ENCODE data around the gene MGAT1. TPM values are rescaled to one million over a fixed set of nuclear protein-coding genes. Genes with fewer than 3 reads are reported as not detected.

MGAT1 gene
- total RNA-seq (2014; rRNA removed; shearing (Covaris generic); ENCODE audit: low replicate concordance) = 28.6 and 42.8 TPM in 2 replicates

GRCh38 chr5:180802325-180803180, at the start of gene MGAT1:
TSS of gene MGAT1 (minus strand) at chr5:180802806. CDS start at chr5:180792971, 9,835 bp downstream.
- peaks cover 48% of the 10 kb centered on the region for H3K79me2 ChIP-seq (ENCODE audit: low read length)
- no peaks in the 10 kb centered on the region for H3K27me3 ChIP-seq (ENCODE audit: low read length)
- peaks cover 9% of the 10 kb centered on the region; the same call in 1 of the 2 replicates for H4K20me1 ChIP-seq (ENCODE audit: insufficient read depth, low read depth, low read length)
- peak within 1 kb of the TSS; percentile 92 for H3K4me2 ChIP-seq (ENCODE audit: low read depth, low read length, poor library complexity, severe bottlenecking)
- DNase-seq = peak; percentile 88
- H3K27ac ChIP-seq (ENCODE audit: low read length) = peak within 1 kb of the TSS; percentile 21; the same call in 1 of the 2 replicates
- peak within 1 kb of the TSS; percentile 87 for H3K4me3 ChIP-seq (ENCODE audit: low read length)
- H3K4me1 ChIP-seq (ENCODE audit: low read length) = peaks cover 56% of the 10 kb centered on the region
- H3K9me2 ChIP-seq (replicated peaks; ENCODE audit: insufficient read depth, low read length) = no peaks in the 10 kb centered on the region
- H3K9me3 ChIP-seq (ENCODE audit: low read length) = no peaks in the 10 kb centered on the region
- H2AFZ ChIP-seq (ENCODE audit: low read length) = peak within 1 kb of the TSS; percentile 81
- peak within 1 kb of the TSS; percentile 85 for H3K9ac ChIP-seq (ENCODE audit: low read length)
- H3K36me3 ChIP-seq (ENCODE audit: insufficient read depth, low read length) = no peaks in the 10 kb centered on the region

DNA sequence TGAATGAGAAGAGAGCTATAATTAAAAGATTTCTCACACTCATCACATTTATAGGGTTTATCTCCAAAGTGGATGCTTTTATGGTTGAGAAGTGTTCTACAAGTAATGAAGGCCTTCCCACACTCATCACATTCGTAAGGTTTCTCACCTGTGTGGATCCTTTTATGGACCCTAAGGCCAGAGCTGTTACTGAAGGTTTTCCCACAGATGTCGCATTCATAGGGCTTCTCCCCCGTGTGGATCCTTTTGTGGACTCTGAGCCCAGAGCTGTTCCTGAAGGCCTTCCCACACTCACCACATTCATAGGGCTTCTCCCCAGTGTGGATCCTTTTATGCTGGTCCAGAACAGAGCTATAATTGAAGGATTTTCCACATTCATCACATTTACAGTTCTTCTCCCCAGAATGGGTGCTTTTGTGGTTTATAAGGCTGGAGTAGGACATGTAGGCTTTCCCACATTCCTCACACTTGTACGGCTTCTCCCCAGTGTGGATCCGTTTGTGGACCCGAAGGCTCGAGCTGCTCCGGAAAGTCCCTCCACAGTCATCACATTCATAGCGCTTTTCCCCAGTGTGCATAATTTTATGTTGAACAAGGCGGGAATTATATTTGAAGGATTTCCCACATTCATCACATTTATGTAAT, 48.0 kb upstream of the MGAT1 start:
- Histone ChIP-seq H3K27ac (ENCODE audit: low read length) (no peak overlapping the region), H3K9me2 (replicated peaks; ENCODE audit: insufficient read depth, low read length) (no peaks in the 10 kb centered on the region), H3K27me3 (ENCODE audit: low read length) (no peaks in the 10 kb centered on the region), H3K9me3 (ENCODE audit: low read length) (peaks cover 62% of the 10 kb centered on the region), H3K4me1 (ENCODE audit: low read length) (no peaks in the 10 kb centered on the region), H2AFZ (ENCODE audit: low read length) (no peak overlapping the region), H3K4me2 (ENCODE audit: low read depth, low read length, poor library complexity, severe bottlenecking) (no peak overlapping the region), H4K20me1 (ENCODE audit: insufficient read depth, low read depth, low read length) (no peaks in the 10 kb centered on the region), H3K4me3 (ENCODE audit: low read length) (no peak overlapping the region), H3K9ac (ENCODE audit: low read length) (no peak overlapping the region), H3K36me3 (ENCODE audit: insufficient read depth, low read length) (peaks cover 90% of the 10 kb centered on the region), H3K79me2 (ENCODE audit: low read length) (peaks cover 18% of the 10 kb centered on the region)
- no peak for DNase-seq

DNA sequence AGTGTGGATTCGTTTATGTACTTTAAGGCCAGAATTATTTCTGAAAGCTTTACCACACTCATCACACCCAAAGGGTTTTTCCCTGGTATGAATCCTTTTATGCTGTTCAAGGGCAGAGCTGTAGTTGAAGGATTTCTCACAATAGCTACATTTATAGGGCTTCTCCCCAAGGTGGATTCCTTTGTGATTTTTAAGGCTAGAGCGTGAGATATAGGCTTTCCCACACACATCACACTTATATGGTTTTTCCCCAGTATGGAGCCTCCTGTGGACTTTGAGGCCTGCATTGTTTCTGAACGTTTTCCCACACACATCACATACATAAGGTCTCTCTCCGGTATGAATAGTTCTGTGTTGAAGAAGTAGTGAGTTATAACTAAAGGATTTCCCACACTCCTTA, 47.2 kb upstream of the MGAT1 start:
- Histone ChIP-seq H3K9ac (ENCODE audit: low read length) (no peak overlapping the region), H3K27me3 (ENCODE audit: low read length) (no peaks in the 10 kb centered on the region), H3K4me1 (ENCODE audit: low read length) (no peaks in the 10 kb centered on the region), H3K9me2 (replicated peaks; ENCODE audit: insufficient read depth, low read length) (no peaks in the 10 kb centered on the region), H2AFZ (ENCODE audit: low read length) (no peak overlapping the region), H3K4me2 (ENCODE audit: low read depth, low read length, poor library complexity, severe bottlenecking) (no peak overlapping the region), H4K20me1 (ENCODE audit: insufficient read depth, low read depth, low read length) (no peaks in the 10 kb centered on the region), H3K9me3 (ENCODE audit: low read length) (peaks cover 58% of the 10 kb centered on the region), H3K79me2 (ENCODE audit: low read length) (peaks cover 16% of the 10 kb centered on the region), H3K36me3 (ENCODE audit: insufficient read depth, low read length) (peaks cover 84% of the 10 kb centered on the region), H3K27ac (ENCODE audit: low read length) (no peak overlapping the region), H3K4me3 (ENCODE audit: low read length) (no peak overlapping the region)
- no peak for DNase-seq

DNA sequence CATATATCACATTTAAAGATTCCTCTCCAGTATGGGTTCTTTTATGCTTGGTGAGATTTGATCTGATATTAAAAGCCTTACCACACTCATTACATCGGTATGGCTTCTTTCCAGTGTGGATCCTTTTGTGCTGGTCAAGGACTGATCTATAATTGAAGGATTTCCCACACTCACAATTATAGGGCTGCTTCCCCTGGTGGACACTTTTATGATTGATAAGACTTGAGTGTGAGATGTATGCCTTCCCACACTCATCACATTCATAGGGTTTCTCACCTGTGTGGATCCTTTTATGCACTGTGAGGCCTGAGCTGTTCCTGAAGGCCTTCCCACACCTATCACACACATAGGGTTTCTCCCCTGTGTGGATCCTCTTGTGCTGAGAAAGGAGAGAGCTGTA, 46.3 kb upstream of the MGAT1 start:
- H3K4me2 ChIP-seq (ENCODE audit: low read depth, low read length, poor library complexity, severe bottlenecking) = no peak overlapping the region
- H3K4me1 ChIP-seq (ENCODE audit: low read length) = no peaks in the 10 kb centered on the region
- peaks cover 80% of the 10 kb centered on the region for H3K36me3 ChIP-seq (ENCODE audit: insufficient read depth, low read length)
- no peak for DNase-seq
- H4K20me1 ChIP-seq (ENCODE audit: insufficient read depth, low read depth, low read length) = no peaks in the 10 kb centered on the region
- H3K27me3 ChIP-seq (ENCODE audit: low read length) = no peaks in the 10 kb centered on the region
- no peaks in the 10 kb centered on the region for H3K9me2 ChIP-seq (replicated peaks; ENCODE audit: insufficient read depth, low read length)
- peaks cover 9% of the 10 kb centered on the region for H3K79me2 ChIP-seq (ENCODE audit: low read length)
- peaks cover 54% of the 10 kb centered on the region for H3K9me3 ChIP-seq (ENCODE audit: low read length)
- no peak overlapping the region for H2AFZ ChIP-seq (ENCODE audit: low read length)
- H3K9ac ChIP-seq (ENCODE audit: low read length) = no peak overlapping the region
- no peak overlapping the region for H3K4me3 ChIP-seq (ENCODE audit: low read length)
- H3K27ac ChIP-seq (ENCODE audit: low read length) = no peak overlapping the region

DNA sequence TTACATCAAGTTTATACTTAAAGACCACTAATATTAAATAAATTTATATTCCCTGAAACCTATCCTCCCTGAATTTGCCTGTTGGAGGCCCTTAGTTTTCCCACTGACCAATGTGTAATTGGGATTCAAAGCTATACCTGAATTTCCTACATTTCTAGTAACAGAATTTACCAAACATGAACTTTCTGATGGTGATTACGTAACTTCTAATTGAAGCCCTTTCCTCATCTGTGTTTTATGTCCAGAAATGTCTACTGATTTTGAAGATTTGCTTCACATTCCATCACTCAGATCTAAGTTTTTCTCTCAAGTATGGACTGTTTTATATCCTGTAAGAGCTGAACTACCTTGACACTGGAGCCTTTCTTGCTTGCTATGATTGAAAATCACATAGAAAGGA, 45.7 kb upstream of the MGAT1 start:
- Histone ChIP-seq H3K4me3 (ENCODE audit: low read length) (no peak overlapping the region), H2AFZ (ENCODE audit: low read length) (no peak overlapping the region), H3K4me2 (ENCODE audit: low read depth, low read length, poor library complexity, severe bottlenecking) (no peak overlapping the region), H3K9ac (ENCODE audit: low read length) (no peak overlapping the region), H3K9me3 (ENCODE audit: low read length) (peaks cover 54% of the 10 kb centered on the region), H3K27me3 (ENCODE audit: low read length) (no peaks in the 10 kb centered on the region), H3K79me2 (ENCODE audit: low read length) (peaks cover 6% of the 10 kb centered on the region; the same call in 1 of the 2 replicates), H3K27ac (ENCODE audit: low read length) (no peak overlapping the region), H3K9me2 (replicated peaks; ENCODE audit: insufficient read depth, low read length) (no peaks in the 10 kb centered on the region), H4K20me1 (ENCODE audit: insufficient read depth, low read depth, low read length) (no peaks in the 10 kb centered on the region), H3K4me1 (ENCODE audit: low read length) (no peaks in the 10 kb centered on the region), H3K36me3 (ENCODE audit: insufficient read depth, low read length) (peaks cover 74% of the 10 kb centered on the region)
- no peak for DNase-seq

- Histone ChIP-seq H3K9me3 (ENCODE audit: low read length) (peaks cover 46% of the 10 kb centered on the region), H3K79me2 (ENCODE audit: low read length) (no peaks in the 10 kb centered on the region), H3K4me1 (ENCODE audit: low read length) (no peaks in the 10 kb centered on the region), H3K36me3 (ENCODE audit: insufficient read depth, low read length) (peaks cover 62% of the 10 kb centered on the region), H3K9ac (ENCODE audit: low read length) (no peak overlapping the region), H3K4me3 (ENCODE audit: low read length) (no peak overlapping the region), H3K9me2 (replicated peaks; ENCODE audit: insufficient read depth, low read length) (no peaks in the 10 kb centered on the region), H3K27ac (ENCODE audit: low read length) (no peak overlapping the region), H3K27me3 (ENCODE audit: low read length) (no peaks in the 10 kb centered on the region), H2AFZ (ENCODE audit: low read length) (no peak overlapping the region), H3K4me2 (ENCODE audit: low read depth, low read length, poor library complexity, severe bottlenecking) (no peak overlapping the region), H4K20me1 (ENCODE audit: insufficient read depth, low read depth, low read length) (no peaks in the 10 kb centered on the region)
- DNase-seq = no peak
Observed at GRCh38 chr5:180847026-180847425, 44.4 kb upstream of the MGAT1 start.

GRCh38 chr5:180844858-180845257, 42.3 kb upstream of the MGAT1 start:
- H2AFZ ChIP-seq (ENCODE audit: low read length) = no peak overlapping the region
- H3K9me2 ChIP-seq (replicated peaks; ENCODE audit: insufficient read depth, low read length) = no peaks in the 10 kb centered on the region
- H3K9me3 ChIP-seq (ENCODE audit: low read length) = peaks cover 25% of the 10 kb centered on the region
- no peak overlapping the region for H3K9ac ChIP-seq (ENCODE audit: low read length)
- peaks cover 40% of the 10 kb centered on the region for H3K36me3 ChIP-seq (ENCODE audit: insufficient read depth, low read length)
- no peak for DNase-seq
- no peaks in the 10 kb centered on the region for H3K4me1 ChIP-seq (ENCODE audit: low read length)
- H3K27me3 ChIP-seq (ENCODE audit: low read length) = no peaks in the 10 kb centered on the region
- H3K4me3 ChIP-seq (ENCODE audit: low read length) = no peak overlapping the region
- H4K20me1 ChIP-seq (ENCODE audit: insufficient read depth, low read depth, low read length) = no peaks in the 10 kb centered on the region
- no peak overlapping the region for H3K4me2 ChIP-seq (ENCODE audit: low read depth, low read length, poor library complexity, severe bottlenecking)
- H3K27ac ChIP-seq (ENCODE audit: low read length) = no peak overlapping the region
- no peaks in the 10 kb centered on the region for H3K79me2 ChIP-seq (ENCODE audit: low read length)

DNA sequence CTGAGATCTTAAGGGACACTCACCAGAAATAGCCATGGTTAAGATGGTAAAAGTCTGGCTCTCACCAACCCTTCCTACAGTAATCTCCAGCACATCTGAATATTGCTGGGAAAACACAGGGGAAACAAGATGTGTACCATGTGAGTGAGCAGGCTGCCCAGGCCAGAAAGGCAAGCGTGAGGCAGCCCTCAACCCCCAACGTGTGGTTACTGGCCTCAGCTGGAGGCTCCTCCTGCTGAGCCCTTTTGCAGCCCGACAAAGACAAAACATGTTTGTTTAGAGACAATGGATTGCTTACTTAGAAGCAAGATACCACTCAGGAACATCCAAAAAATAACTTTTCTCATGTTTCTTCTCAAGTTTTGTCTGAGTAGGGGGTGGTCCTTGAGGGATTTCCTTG, 41.8 kb upstream of the MGAT1 start:
- no peak overlapping the region for H3K27ac ChIP-seq (ENCODE audit: low read length)
- no peaks in the 10 kb centered on the region for H4K20me1 ChIP-seq (ENCODE audit: insufficient read depth, low read depth, low read length)
- H3K36me3 ChIP-seq (ENCODE audit: insufficient read depth, low read length) = peaks cover 39% of the 10 kb centered on the region
- H2AFZ ChIP-seq (ENCODE audit: low read length) = no peak overlapping the region
- H3K27me3 ChIP-seq (ENCODE audit: low read length) = no peaks in the 10 kb centered on the region
- no peak overlapping the region for H3K4me2 ChIP-seq (ENCODE audit: low read depth, low read length, poor library complexity, severe bottlenecking)
- no peaks in the 10 kb centered on the region for H3K79me2 ChIP-seq (ENCODE audit: low read length)
- no peaks in the 10 kb centered on the region for H3K4me1 ChIP-seq (ENCODE audit: low read length)
- no peaks in the 10 kb centered on the region for H3K9me2 ChIP-seq (replicated peaks; ENCODE audit: insufficient read depth, low read length)
- no peak overlapping the region for H3K9ac ChIP-seq (ENCODE audit: low read length)
- H3K4me3 ChIP-seq (ENCODE audit: low read length) = no peak overlapping the region
- DNase-seq = no peak
- H3K9me3 ChIP-seq (ENCODE audit: low read length) = peaks cover 21% of the 10 kb centered on the region
